Activated CD4-positive, alpha-beta T cell treated with anti-CD3 and anti-CD28 coated beads for 1 hour (primary cell): ENCODE data around the gene GAGE12J.
"Not testable (repeated sequence)": the region's sequence is repeated elsewhere in the genome, so short reads cannot be mapped to it uniquely, and the experiment has no call there.

Experiments
- DNase-seq: peaks from one replicate; pipeline ENCODE4 v3.0.0-alpha.2; 2020

Gene GAGE12J

GRCh38 chrX:49312176-49312575 lies 9.7 kb upstream of the GAGE12J start:
- no peak for DNase-seq

- no peak for DNase-seq
These were observed 5.8 kb upstream of the GAGE12J start for GRCh38 chrX:49316085-49316484.

GRCh38 chrX:49322266-49322665 lies 429 bp downstream of the GAGE12J start:
- not testable (repeated sequence) for DNase-seq

GRCh38 chrX:49323735-49324134 lies 1.9 kb downstream of the GAGE12J start:
- DNase-seq: not testable (repeated sequence)

GRCh38 chrX:49330421-49330820 lies 8.6 kb downstream of the GAGE12J start:
- not testable (repeated sequence) for DNase-seq

GRCh38 chrX:49331282-49331681 lies 9.4 kb downstream of the GAGE12J start, which contains the start of gene GAGE13:
TSS of gene GAGE13 (plus strand) at chrX:49331582. CDS start at chrX:49332738, 1,156 bp downstream.
- DNase-seq: not testable (repeated sequence)

- not testable (repeated sequence) for DNase-seq
These were observed 10.0 kb downstream of the GAGE12J start for GRCh38 chrX:49331841-49332240.

- DNase-seq: not testable (repeated sequence)
These were observed 19.6 kb downstream of the GAGE12J start for GRCh38 chrX:49341449-49341848.

- not testable (repeated sequence) for DNase-seq
These were observed 22.8 kb downstream of the GAGE12J start for GRCh38 chrX:49344496-49345175.

GRCh38 chrX:49345402-49345801 lies 23.6 kb downstream of the GAGE12J start:
- not testable (repeated sequence) for DNase-seq

- not testable (repeated sequence) for DNase-seq
These were observed 24.3 kb downstream of the GAGE12J start for GRCh38 chrX:49346150-49346549.
